MM.1S (cell line): Measurements from ENCODE around the gene SCAF4.

Experiments
- DNase-seq: peaks from one replicate; pipeline ENCODE4 v3.0.0-alpha.2; 2015
- H2AFZ ChIP-seq: fragments of 300-600 bp; sonication (generic); 2 replicates; pipeline ENCODE4 v1.6.0; 2016; ENCODE audit warnings: antibody characterized with exemption, low read length
- H3F3A ChIP-seq: fragments of 300-600 bp; sonication (generic); 2 replicates; pipeline ENCODE4 v1.6.1; 2016; ENCODE audit warnings: mild to moderate bottlenecking, antibody characterized with exemption, low read length, moderate library complexity, mixed read lengths; ENCODE audit not compliant: insufficient read depth
- H3K27ac ChIP-seq: fragments of 300-600 bp; sonication (generic); 2 replicates; pipeline ENCODE4 v1.5.1; 2016; ENCODE audit warnings: mild to moderate bottlenecking, low read length
- H3K27me3 ChIP-seq: fragments of 300-600 bp; sonication (generic); replicated peaks from 2 replicates; pipeline ENCODE4 v1.6.0; 2016; ENCODE audit warnings: low read length; ENCODE audit not compliant: insufficient read depth
- H3K36me3 ChIP-seq: fragments of 300-600 bp; sonication (generic); replicated peaks from 2 replicates; pipeline ENCODE4 v1.6.1; 2016; ENCODE audit warnings: mild to moderate bottlenecking, low read length, mixed read lengths; ENCODE audit not compliant: insufficient read depth
- H3K4me1 ChIP-seq: fragments of 300-600 bp; sonication (generic); 2 replicates; pipeline ENCODE4 v1.6.1; 2016; ENCODE audit warnings: low read length, mixed read lengths
- H3K4me2 ChIP-seq: fragments of 300-600 bp; sonication (generic); 2 replicates; pipeline ENCODE4 v1.6.0; 2016; ENCODE audit warnings: low read depth, low read length
- H3K4me3 ChIP-seq: fragments of 300-600 bp; sonication (generic); 2 replicates; pipeline ENCODE4 v1.5.1; 2016; ENCODE audit warnings: low read length, mixed read lengths
- H3K79me2 ChIP-seq: fragments of 300-600 bp; sonication (generic); 2 replicates; pipeline ENCODE4 v1.6.1; 2016; ENCODE audit warnings: mixed run types, low read length, mixed read lengths
- H3K9ac ChIP-seq: fragments of 300-600 bp; sonication (generic); 2 replicates; pipeline ENCODE4 v1.6.1; 2016; ENCODE audit warnings: low read length, mixed read lengths
- H3K9me2 ChIP-seq: fragments of 300-600 bp; sonication (generic); replicated peaks from 2 replicates; pipeline ENCODE4 v1.6.1; 2016; ENCODE audit warnings: mild to moderate bottlenecking, low read length, mixed read lengths; ENCODE audit not compliant: insufficient read depth
- H3K9me3 ChIP-seq: fragments of 300-600 bp; sonication (generic); replicated peaks from 2 replicates; pipeline ENCODE4 v1.6.1; 2016; ENCODE audit warnings: mild to moderate bottlenecking, low read length, mixed read lengths; ENCODE audit not compliant: insufficient read depth
- H4K20me1 ChIP-seq: fragments of 300-600 bp; sonication (generic); 2 replicates; pipeline ENCODE4 v1.6.1; 2016; ENCODE audit warnings: mild to moderate bottlenecking, low read length, moderate library complexity, mixed read lengths; ENCODE audit not compliant: insufficient read depth
- CTCF ChIP-seq: fragments of 300-600 bp; sonication (generic); IDR thresholded peaks from 2 replicates; pipeline ENCODE4 v1.5.1; 2016; ENCODE audit warnings: antibody characterized with exemption, low read length, mixed read lengths
- EZH2 ChIP-seq: fragments of 300-600 bp; sonication (generic); optimal IDR thresholded peaks from 2 replicates; pipeline ENCODE3; 2017; ENCODE audit warnings: low read depth, mild to moderate bottlenecking, antibody characterized with exemption, low read length, mixed read lengths
- EZH2phosphoT487 ChIP-seq: fragments of 300-600 bp; sonication (generic); IDR thresholded peaks from 2 replicates; pipeline ENCODE4 v1.6.1; 2018; ENCODE audit warnings: antibody characterized with exemption, low read length

Gene SCAF4

GRCh38 chr21:31677047-31677446 is 54.9 kb downstream of the SCAF4 start:
- Histone ChIP-seq H3F3A (no peaks in the 10 kb centered on the region), H3K9me2 (no peaks in the 10 kb centered on the region), H3K4me2 (no peak overlapping the region), H2AFZ (no peak overlapping the region), H3K4me1 (no peaks in the 10 kb centered on the region), H4K20me1 (no peaks in the 10 kb centered on the region), H3K9me3 (no peaks in the 10 kb centered on the region), H3K9ac (no peak overlapping the region), H3K27ac (no peak overlapping the region), H3K79me2 (no peaks in the 10 kb centered on the region), H3K27me3 (no peaks in the 10 kb centered on the region), H3K4me3 (no peak overlapping the region), H3K36me3 (0 out of 2 replicates have a peak, but pooled peaks cover 3% of the 10 kb centered on the region)
- no peak for DNase-seq
- TF ChIP-seq EZH2 (no peak), CTCF (no peak), EZH2phosphoT487 (no peak)

- no peak for DNase-seq
- H3K9ac ChIP-seq: no peak overlapping the region
- H3K9me2 ChIP-seq: no peaks in the 10 kb centered on the region
- H3K79me2 ChIP-seq: no peaks in the 10 kb centered on the region
- no peaks in the 10 kb centered on the region for H3K4me1 ChIP-seq
- no peak overlapping the region for H3K4me3 ChIP-seq
- no peak overlapping the region for H2AFZ ChIP-seq
- H3K36me3 ChIP-seq: 0 out of 2 replicates have a peak, but pooled peaks cover 3% of the 10 kb centered on the region
- no peak overlapping the region for H3K4me2 ChIP-seq
- H3K27ac ChIP-seq: no peak overlapping the region
- no peaks in the 10 kb centered on the region for H4K20me1 ChIP-seq
- no peaks in the 10 kb centered on the region for H3K9me3 ChIP-seq
- H3F3A ChIP-seq: peaks cover 6% of the 10 kb centered on the region
- H3K27me3 ChIP-seq: no peaks in the 10 kb centered on the region
- TF ChIP-seq CTCF (no peak), EZH2 (no peak), EZH2phosphoT487 (no peak)
These were observed 56.0 kb downstream of the SCAF4 start for GRCh38 chr21:31675960-31676359.

GRCh38 chr21:31675318-31675717 is 56.6 kb downstream of the SCAF4 start:
- no peak overlapping the region for H3K27ac ChIP-seq

More at GRCh38 chr21:31675318-31675717, 56.6 kb downstream of the SCAF4 start:
- Histone ChIP-seq H3K9me2 (no peaks in the 10 kb centered on the region), H3K4me1 (no peaks in the 10 kb centered on the region), H3F3A (peaks cover 12% of the 10 kb centered on the region), H3K36me3 (0 out of 2 replicates have a peak, but pooled peaks cover 3% of the 10 kb centered on the region), H3K4me2 (no peak overlapping the region), H3K79me2 (no peaks in the 10 kb centered on the region), H3K27me3 (no peaks in the 10 kb centered on the region), H3K4me3 (no peak overlapping the region), H4K20me1 (no peaks in the 10 kb centered on the region), H2AFZ (no peak overlapping the region), H3K9me3 (no peaks in the 10 kb centered on the region), H3K9ac (no peak overlapping the region)
- TF ChIP-seq EZH2phosphoT487 (no peak), CTCF (no peak), EZH2 (no peak)
- no peak for DNase-seq
